ENCODE results near the gene CRY1.

DNA sequence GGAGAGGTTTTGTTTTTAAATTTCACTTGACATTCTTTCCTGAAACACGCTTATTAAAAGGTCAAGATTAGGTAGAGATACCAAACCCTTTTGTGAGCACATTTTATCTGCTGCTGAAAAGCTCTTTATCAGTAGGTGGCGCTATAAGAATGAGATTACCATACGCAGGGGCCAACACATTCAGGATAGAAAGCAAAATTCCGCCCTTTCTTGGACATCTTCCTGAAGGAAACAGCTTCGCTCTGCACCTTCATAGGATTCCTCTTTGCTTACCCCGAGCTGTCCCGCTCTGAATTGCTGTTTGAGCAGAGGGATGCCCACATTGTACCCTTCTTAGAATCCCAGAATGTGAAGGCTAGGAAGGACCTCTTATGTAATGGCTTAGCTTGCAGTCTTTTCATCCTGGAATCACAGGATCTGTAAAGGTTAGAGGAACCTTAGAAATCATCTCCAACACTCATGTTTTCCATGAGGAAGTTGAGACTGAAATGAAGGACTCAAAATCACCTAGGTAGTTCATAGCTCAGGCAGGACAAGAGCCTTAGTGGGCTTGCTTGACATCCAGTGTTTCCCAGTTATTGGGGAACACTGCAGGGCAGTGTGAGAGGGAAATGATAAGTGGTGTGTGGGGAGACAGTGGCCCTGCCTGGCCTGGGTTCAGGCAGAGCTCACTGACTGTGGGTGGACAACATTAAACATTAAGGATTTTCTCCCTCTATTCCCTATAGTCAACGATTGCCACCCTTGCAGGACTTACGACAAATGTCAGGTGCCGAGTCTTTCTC is 38.7 kb upstream of the CRY1 start:
- TF ChIP-seq RFX5 (IDR thresholded peaks at IDR 0.05; ENCODE audit: low read length) = no peak
- TF ChIP-seq, protein P1, sequence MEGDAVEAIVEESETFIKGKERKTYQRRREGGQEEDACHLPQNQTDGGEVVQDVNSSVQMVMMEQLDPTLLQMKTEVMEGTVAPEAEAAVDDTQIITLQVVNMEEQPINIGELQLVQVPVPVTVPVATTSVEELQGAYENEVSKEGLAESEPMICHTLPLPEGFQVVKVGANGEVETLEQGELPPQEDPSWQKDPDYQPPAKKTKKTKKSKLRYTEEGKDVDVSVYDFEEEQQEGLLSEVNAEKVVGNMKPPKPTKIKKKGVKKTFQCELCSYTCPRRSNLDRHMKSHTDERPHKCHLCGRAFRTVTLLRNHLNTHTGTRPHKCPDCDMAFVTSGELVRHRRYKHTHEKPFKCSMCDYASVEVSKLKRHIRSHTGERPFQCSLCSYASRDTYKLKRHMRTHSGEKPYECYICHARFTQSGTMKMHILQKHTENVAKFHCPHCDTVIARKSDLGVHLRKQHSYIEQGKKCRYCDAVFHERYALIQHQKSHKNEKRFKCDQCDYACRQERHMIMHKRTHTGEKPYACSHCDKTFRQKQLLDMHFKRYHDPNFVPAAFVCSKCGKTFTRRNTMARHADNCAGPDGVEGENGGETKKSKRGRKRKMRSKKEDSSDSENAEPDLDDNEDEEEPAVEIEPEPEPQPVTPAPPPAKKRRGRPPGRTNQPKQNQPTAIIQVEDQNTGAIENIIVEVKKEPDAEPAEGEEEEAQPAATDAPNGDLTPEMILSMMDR (IDR thresholded peaks at IDR 0.05) = peak; percentile 94
- TF ChIP-seq, protein P2, sequence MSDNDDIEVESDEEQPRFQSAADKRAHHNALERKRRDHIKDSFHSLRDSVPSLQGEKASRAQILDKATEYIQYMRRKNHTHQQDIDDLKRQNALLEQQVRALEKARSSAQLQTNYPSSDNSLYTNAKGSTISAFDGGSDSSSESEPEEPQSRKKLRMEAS (IDR thresholded peaks at IDR 0.05; ENCODE audit: low read depth) = no peak
- no peak for TF ChIP-seq EP300 (IDR thresholded peaks at IDR 0.05; ENCODE audit: borderline replicate concordance in 1 of 2, low read depth in 1 of 2, low read length in 1 of 2)
- TF ChIP-seq SIN3A (IDR thresholded peaks at IDR 0.05; ENCODE audit: borderline replicate concordance, low read depth, low read length) = no peak
- TF ChIP-seq, protein P3, sequence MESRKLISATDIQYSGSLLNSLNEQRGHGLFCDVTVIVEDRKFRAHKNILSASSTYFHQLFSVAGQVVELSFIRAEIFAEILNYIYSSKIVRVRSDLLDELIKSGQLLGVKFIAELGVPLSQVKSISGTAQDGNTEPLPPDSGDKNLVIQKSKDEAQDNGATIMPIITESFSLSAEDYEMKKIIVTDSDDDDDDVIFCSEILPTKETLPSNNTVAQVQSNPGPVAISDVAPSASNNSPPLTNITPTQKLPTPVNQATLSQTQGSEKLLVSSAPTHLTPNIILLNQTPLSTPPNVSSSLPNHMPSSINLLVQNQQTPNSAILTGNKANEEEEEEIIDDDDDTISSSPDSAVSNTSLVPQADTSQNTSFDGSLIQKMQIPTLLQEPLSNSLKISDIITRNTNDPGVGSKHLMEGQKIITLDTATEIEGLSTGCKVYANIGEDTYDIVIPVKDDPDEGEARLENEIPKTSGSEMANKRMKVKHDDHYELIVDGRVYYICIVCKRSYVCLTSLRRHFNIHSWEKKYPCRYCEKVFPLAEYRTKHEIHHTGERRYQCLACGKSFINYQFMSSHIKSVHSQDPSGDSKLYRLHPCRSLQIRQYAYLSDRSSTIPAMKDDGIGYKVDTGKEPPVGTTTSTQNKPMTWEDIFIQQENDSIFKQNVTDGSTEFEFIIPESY (IDR thresholded peaks at IDR 0.05; ENCODE audit: borderline replicate concordance, low read depth) = no peak
- TF ChIP-seq MEF2A (IDR thresholded peaks at IDR 0.05; ENCODE audit: borderline replicate concordance, low read depth) = no peak
- no peak for TF ChIP-seq TEAD4 (IDR thresholded peaks at IDR 0.05; ENCODE audit: borderline replicate concordance, insufficient read depth)
- TF ChIP-seq RCOR1 (IDR thresholded peaks at IDR 0.05; ENCODE audit: low read length) = no peak
- TF ChIP-seq NRF1 (IDR thresholded peaks at IDR 0.05; ENCODE audit: low read depth, low read length) = no peak
- TF ChIP-seq ELF1 (IDR thresholded peaks at IDR 0.05) = no peak
